K562 (cell line): ENCODE measurements around the gene DNAJB4. TPM values are rescaled to one million over a fixed set of nuclear protein-coding genes. Genes with fewer than 3 reads are reported as not detected.
A peak's percentile ranks its signal among the peaks of the same experiment; 100 is the strongest.

Experiments
- ATAC-seq: fragments of 200-7000 bp; cut with Tn5 transposase; 3 replicates; pipeline ENCODE4 v1.9.1; 2020; ENCODE audit warnings: moderate library complexity
- BruUV-seq: library from RNA; stranded (reverse); fragments of 400-500 nt; replicated peaks from 2 replicates; lab custom pipeline; 2021; lab: Mats Ljungman, UMichigan
- CTCF ChIA-PET: fragments of 300-600 bp; formaldehyde crosslinking; extraction: SDS; loops from one replicate; lab custom pipeline; 2021; ENCODE audit warnings: low intra/inter-chr PET ratio; lab: Yijun Ruan, JAX
- POLR2A ChIA-PET: fragments of 300-600, 350-650 bp; sonication (Branson Sonifier 250); formaldehyde crosslinking; extraction: SDS; loops from one replicate; lab custom pipeline; 2021; ENCODE audit warnings: antibody characterized with exemption, inconsistent platforms; lab: Yijun Ruan, JAX
- DNase-seq, 4 experiments: peaks; one replicate each; pipeline versions ENCODE4 v3.0.0 to v3.0.0-alpha.2; 2011 to 2018; ENCODE audit warnings: low spot score in 3 of 4, mixed read lengths in 3 of 4; ENCODE audit errors: extremely low read depth in 1 of 4
- FAIRE-seq: peaks from 2 replicates; lab custom pipeline; 2011; peaks lifted over from hg19 to GRCh38; lab: Jason Lieb, UNC
- H2AFZ ChIP-seq: 2 replicates; pipeline ENCODE4 v1.6.0; 2011; ENCODE audit warnings: low read depth, low read length, control low read depth, inconsistent platforms
- H3K27ac ChIP-seq: fragments of 200-600 bp; 3 replicates; pipeline ENCODE4 v1.8.0; 2011; ENCODE audit warnings: low read depth, mild to moderate bottlenecking, control low read depth, inconsistent platforms, low read length, moderate library complexity, mixed read lengths; ENCODE audit errors: extremely low read depth
- H3K27me3 ChIP-seq, 2 experiments: fragments of 300-600 bp in 1 of 2; 2 replicates in 1 of 2; 3 replicates in 1 of 2; pipeline versions ENCODE4 v1.6.0 to v1.8.0; 2011; ENCODE audit warnings: inconsistent platforms in 2 of 2, low read length in 2 of 2, mild to moderate bottlenecking in 1 of 2, mixed read lengths in 1 of 2, moderate library complexity in 1 of 2; ENCODE audit not compliant: control insufficient read depth in 2 of 2, insufficient read depth in 2 of 2
- H3K36me3 ChIP-seq: fragments of 300-600 bp; 3 replicates; pipeline ENCODE4 v1.8.0; 2011; ENCODE audit warnings: mild to moderate bottlenecking, low read length, inconsistent platforms; ENCODE audit not compliant: control insufficient read depth, insufficient read depth
- H3K4me1 ChIP-seq, 2 experiments: fragments of 200-600 bp in 1 of 2; replicated peaks in 1 of 2; 2 replicates in 1 of 2; 3 replicates in 1 of 2; pipeline versions ENCODE4 v1.5.1 to v1.8.0; 2011; ENCODE audit warnings: inconsistent platforms in 2 of 2, low read length in 2 of 2, mild to moderate bottlenecking in 1 of 2, mixed read lengths in 1 of 2, moderate library complexity in 1 of 2; ENCODE audit not compliant: control insufficient read depth in 2 of 2, insufficient read depth in 2 of 2
- H3K4me2 ChIP-seq: 2 replicates; pipeline ENCODE4 v1.6.1; 2011; ENCODE audit warnings: low read length, control low read depth, inconsistent platforms, mixed read lengths; ENCODE audit not compliant: insufficient read depth
- H3K4me3 ChIP-seq: fragments of 200-600 bp; sonication (generic), shearing (Covaris generic); 2 replicates; pipeline ENCODE4 v1.5.1; 2016; ENCODE audit warnings: control low read depth, inconsistent platforms
- H3K79me2 ChIP-seq: fragments of 200-600 bp; 3 replicates; pipeline ENCODE4 v1.8.0; 2011; ENCODE audit warnings: low read length, inconsistent platforms; ENCODE audit not compliant: control insufficient read depth, insufficient read depth
- H3K9ac ChIP-seq, 2 experiments: 2 replicates each; pipeline versions ENCODE4 v1.6.0 to v1.6.1; 2011; ENCODE audit warnings: low read depth in 2 of 2, low read length in 2 of 2, control low read depth in 1 of 2, inconsistent platforms in 1 of 2, mild to moderate bottlenecking in 1 of 2, mixed read lengths in 1 of 2; ENCODE audit not compliant: insufficient read depth in 1 of 2
- H3K9me1 ChIP-seq: one replicate; pipeline ENCODE4 v1.6.0; 2011; ENCODE audit warnings: inconsistent platforms, mild to moderate bottlenecking, low read length, moderate library complexity; ENCODE audit not compliant: control insufficient read depth, insufficient read depth
- H3K9me3 ChIP-seq: replicated peaks from 2 replicates; pipeline ENCODE4 v1.5.1; 2011; ENCODE audit warnings: low read depth, low read length, inconsistent platforms; ENCODE audit not compliant: control insufficient read depth, insufficient read depth
- H4K20me1 ChIP-seq: replicated peaks from 2 replicates; pipeline ENCODE4 v1.6.1; 2011; ENCODE audit warnings: low read length, inconsistent platforms, mixed read lengths; ENCODE audit not compliant: control insufficient read depth, insufficient read depth
- EHMT2 ChIP-seq: fragments of 450-650 bp; IDR thresholded peaks from 2 replicates; pipeline ENCODE4 v1.6.1; 2018; ENCODE audit warnings: antibody characterized with exemption
- ETS2 ChIP-seq: IDR thresholded peaks from 2 replicates; pipeline ENCODE4 v1.6.1; 2016; ENCODE audit warnings: borderline replicate concordance, missing genetic modification characterization, mild to moderate bottlenecking, moderate library complexity, missing compliant biosample characterization; ENCODE audit not compliant: poor library complexity, severe bottlenecking
- FOS ChIP-seq: IDR thresholded peaks from 3 replicates; pipeline ENCODE4 v1.6.1; 2011; ENCODE audit not compliant: insufficient read length; ENCODE audit errors: extremely low read depth
- HDAC1 ChIP-seq, 2 experiments: fragments of 450-650 bp; IDR thresholded peaks; 2 replicates each; pipeline ENCODE4 v1.6.1; 2016 to 2017; ENCODE audit warnings: inconsistent platforms in 1 of 2, mild to moderate bottlenecking in 1 of 2, moderate library complexity in 1 of 2
- MIER1 ChIP-seq: fragments of 450-650 bp; IDR thresholded peaks from 2 replicates; pipeline ENCODE4 v1.6.1; 2016; ENCODE audit warnings: antibody characterized with exemption, mild to moderate bottlenecking, low read depth
- NFXL1 ChIP-seq: fragments of 450-650 bp; formaldehyde crosslinking; IDR thresholded peaks from 2 replicates; pipeline ENCODE4 v1.4.0; 2021; ENCODE audit warnings: mild to moderate bottlenecking
- NR2F6 ChIP-seq: fragments of 450-650 bp; formaldehyde crosslinking; IDR thresholded peaks from 2 replicates; pipeline ENCODE4 v1.4.0; 2020; ENCODE audit warnings: mild to moderate bottlenecking
- SAFB2 ChIP-seq: fragments of 200-400 bp; formaldehyde crosslinking; IDR thresholded peaks from 2 replicates; pipeline ENCODE4 v1.6.1; 2018; ENCODE audit warnings: borderline replicate concordance, low read length, low read depth, moderate library complexity; ENCODE audit not compliant: severe bottlenecking
- TCFL5 ChIP-seq: fragments of 250-450 bp; sonication (Bioruptor Pico); conservative IDR thresholded peaks from 2 replicates; pipeline ENCODE4 v1.6.1; 2021; ENCODE audit warnings: mild to moderate bottlenecking, moderate library complexity, matching md5 sums
- ZNF354B ChIP-seq: fragments of 250-450 bp; sonication (Bioruptor Pico); IDR thresholded peaks from 2 replicates; pipeline ENCODE4 v1.4.0; 2020
- ZNF551 ChIP-seq: fragments of 250-450 bp; sonication (Bioruptor Pico); IDR thresholded peaks from 2 replicates; pipeline ENCODE4 v1.5.0; 2021; ENCODE audit warnings: mild to moderate bottlenecking, moderate library complexity
- whole genome bisulfite sequencing: fragments of 100-300 bp; shearing (Covaris generic); methylation state at CpG from one replicate; pipeline ENCODE4 v1.1.6; 2016; ENCODE audit warnings: low coverage, mixed read lengths; ENCODE audit not compliant: insufficient coverage; ENCODE audit errors: missing lambda C conversion rate; 5-methylcytosine and 5-hydroxymethylcytosine counted together
- in situ Hi-C: fragments of 300-500 bp; cut with MboI; formaldehyde crosslinking; loops from 4 replicates; pipeline ENCODE4 v1.15.0; 2018; ENCODE audit warnings: inconsistent platforms, mixed read lengths
- intact Hi-C: fragments of 100-400 bp; cut with micrococcal nuclease; formaldehyde crosslinking; loops from 2 replicates; pipeline ENCODE4 v1.14.2; 2022
- polyA plus RNA-seq, 8 experiments: library from polyadenylated mRNA; depleted of rRNA in 4 of 8; stranded (reverse) in 5 of 8; unstranded in 3 of 8; fragments of >200 nt; fragmentation: Nextera tagmentation in 2 of 8; fragmentation: Illumina TruSeq in 1 of 8; extraction: Ambion mirVana in 2 of 8; extraction: Trizol in 1 of 8; gene quantifications; 2 replicates each; pipeline versions ENCODE4 v1.2.1 to v1.2.3, GENCODE V29; 2011 to 2014; ENCODE audit warnings: inconsistent platforms in 1 of 8, missing spikeins in 1 of 8
- total RNA-seq, 7 experiments: library from RNA; depleted of rRNA in 6 of 7; stranded (reverse); fragments of >200 nt in 6 of 7; fragmentation: Illumina TruSeq in 2 of 7; extraction: Trizol in 2 of 7; gene quantifications; 2 replicates each; pipeline versions ENCODE4 v1.2.1 to v1.2.3, GENCODE V29; 2011 to 2021; ENCODE audit warnings: low replicate concordance in 1 of 7
- TF ChIP-seq, protein P1 (sequence below): sonication (generic); IDR thresholded peaks from 2 replicates; pipeline ENCODE4 v1.6.1; 2016
- TF ChIP-seq, protein P2 (sequence below): fragments of 250-450 bp; sonication (Bioruptor Pico); IDR thresholded peaks from 2 replicates; pipeline ENCODE4 v1.4.0; 2020

Gene DNAJB4
- total and polyA plus RNA-seq, 9 of the 15 experiments (the other 6 are each of a cell fraction or from before 2014, with no cell fraction given) = 8.5 to 27.7 (median 19.8) TPM

DNA sequence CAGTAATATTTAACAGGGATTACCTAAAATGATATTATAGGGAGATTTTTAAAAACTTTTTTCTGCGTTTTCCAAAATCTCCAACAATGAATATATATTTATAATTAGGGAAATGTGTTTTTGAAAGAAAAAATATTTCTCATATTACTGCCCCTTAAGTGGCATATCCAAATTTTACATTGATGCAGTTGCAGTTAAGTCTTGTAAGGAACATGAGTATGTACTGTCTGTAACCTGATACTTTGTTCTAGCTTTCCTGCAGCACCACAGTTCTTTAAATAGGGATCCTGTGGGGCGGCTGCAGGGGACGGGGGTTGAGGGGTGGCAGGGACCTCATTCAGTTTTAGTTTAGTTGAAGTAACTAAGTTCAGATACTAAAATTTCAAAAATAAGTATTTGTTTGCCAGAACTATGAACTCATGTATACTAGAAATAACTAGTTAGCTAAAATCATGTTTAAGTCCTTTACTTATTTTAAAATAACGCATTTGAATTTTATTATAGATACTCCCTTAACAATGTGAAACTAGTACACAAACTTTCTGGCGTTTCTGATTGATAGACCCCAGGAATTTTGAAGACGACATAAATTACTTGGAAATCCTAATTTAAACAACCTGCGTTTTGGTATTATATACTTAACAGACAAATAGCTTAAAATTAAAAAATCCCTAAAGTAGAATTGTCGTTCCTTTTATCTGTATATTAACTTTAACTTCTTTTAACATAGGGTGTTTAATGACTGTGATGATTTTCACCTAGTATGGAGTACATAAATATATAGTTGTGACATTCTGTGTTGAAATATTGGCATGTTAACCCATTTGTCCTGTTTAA lies 639 bp upstream of the DNAJB4 start:
- intact Hi-C loops = loop anchor here (1.0 to 5.0 kb wide), 4 partner anchors 25 to 323 kb away; partner anchors contain the start of gene FUBP1
- Histone ChIP-seq H3K4me3 (peak overlapping the region; percentile 49), H3K9me3 (no peaks in the 10 kb centered on the region), H3K9ac (peak overlapping the region in 1 of 2 experiments; percentile 88; a peak in 3 of 4 replicates), H3K79me2 (peaks cover 68% of the 10 kb centered on the region), H3K4me2 (peak overlapping the region; percentile 62), H4K20me1 (0 out of 2 replicates have a peak, but pooled peaks cover 3% of the 10 kb centered on the region), H3K4me1 (peaks cover 0 to 4% of the 10 kb centered on the region in 2 experiments; a peak in 3 of 5 replicates), H3K27ac (peak overlapping the region; percentile 96), H3K9me1 (no peaks in the 10 kb centered on the region), H3K27me3 (no peaks in the 10 kb centered on the region), H2AFZ (peak overlapping the region; percentile 85), H3K36me3 (no peaks in the 10 kb centered on the region; the same call in 2 of the 3 replicates)
- BruUV-seq = TSS peak; percentile 100
- DNase-seq (peak; percentile 58 to 88 (median 72)), FAIRE-seq (peak; percentile 70), ATAC-seq (peak; percentile 80)
- WGBS = 2% methylated on average over 8 of the region's 8 CpGs
- POLR2A ChIA-PET = interaction anchor here (0.6 to 10.5 kb wide), 39 partner anchors 9 to 1929 kb away, joined by 3 to 199 read pairs (median 5); partner anchors contain the start of genes FUBP1 and ST6GALNAC3
- CTCF ChIA-PET = no interaction called here
- in situ Hi-C loops = loop anchor here (10.0 kb wide), 1 partner anchor 111 kb away; no protein-coding TSS in a partner anchor
- TF ChIP-seq SAFB2 (no peak), ZNF354B (peak; percentile 98), ETS2 (tag) (no peak), TCFL5 (CRISPR knock-in tag) (peak; percentile 97), NFXL1 (CRISPR knock-in tag) (peak; percentile 99), FOS (no peak), EHMT2 (no peak), HDAC1 (IDR thresholded peaks at IDR 0.05) (peak in 1 of 2 experiments; percentile 70; a peak in 1 of 4 replicates), ZNF551 (CRISPR knock-in tag) (peak; percentile 100), NR2F6 (CRISPR knock-in tag) (peak; percentile 99), MIER1 (no peak)
- TF ChIP-seq, protein P1, sequence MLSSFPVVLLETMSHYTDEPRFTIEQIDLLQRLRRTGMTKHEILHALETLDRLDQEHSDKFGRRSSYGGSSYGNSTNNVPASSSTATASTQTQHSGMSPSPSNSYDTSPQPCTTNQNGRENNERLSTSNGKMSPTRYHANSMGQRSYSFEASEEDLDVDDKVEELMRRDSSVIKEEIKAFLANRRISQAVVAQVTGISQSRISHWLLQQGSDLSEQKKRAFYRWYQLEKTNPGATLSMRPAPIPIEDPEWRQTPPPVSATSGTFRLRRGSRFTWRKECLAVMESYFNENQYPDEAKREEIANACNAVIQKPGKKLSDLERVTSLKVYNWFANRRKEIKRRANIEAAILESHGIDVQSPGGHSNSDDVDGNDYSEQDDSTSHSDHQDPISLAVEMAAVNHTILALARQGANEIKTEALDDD = peak; percentile 99
- TF ChIP-seq, protein P2, sequence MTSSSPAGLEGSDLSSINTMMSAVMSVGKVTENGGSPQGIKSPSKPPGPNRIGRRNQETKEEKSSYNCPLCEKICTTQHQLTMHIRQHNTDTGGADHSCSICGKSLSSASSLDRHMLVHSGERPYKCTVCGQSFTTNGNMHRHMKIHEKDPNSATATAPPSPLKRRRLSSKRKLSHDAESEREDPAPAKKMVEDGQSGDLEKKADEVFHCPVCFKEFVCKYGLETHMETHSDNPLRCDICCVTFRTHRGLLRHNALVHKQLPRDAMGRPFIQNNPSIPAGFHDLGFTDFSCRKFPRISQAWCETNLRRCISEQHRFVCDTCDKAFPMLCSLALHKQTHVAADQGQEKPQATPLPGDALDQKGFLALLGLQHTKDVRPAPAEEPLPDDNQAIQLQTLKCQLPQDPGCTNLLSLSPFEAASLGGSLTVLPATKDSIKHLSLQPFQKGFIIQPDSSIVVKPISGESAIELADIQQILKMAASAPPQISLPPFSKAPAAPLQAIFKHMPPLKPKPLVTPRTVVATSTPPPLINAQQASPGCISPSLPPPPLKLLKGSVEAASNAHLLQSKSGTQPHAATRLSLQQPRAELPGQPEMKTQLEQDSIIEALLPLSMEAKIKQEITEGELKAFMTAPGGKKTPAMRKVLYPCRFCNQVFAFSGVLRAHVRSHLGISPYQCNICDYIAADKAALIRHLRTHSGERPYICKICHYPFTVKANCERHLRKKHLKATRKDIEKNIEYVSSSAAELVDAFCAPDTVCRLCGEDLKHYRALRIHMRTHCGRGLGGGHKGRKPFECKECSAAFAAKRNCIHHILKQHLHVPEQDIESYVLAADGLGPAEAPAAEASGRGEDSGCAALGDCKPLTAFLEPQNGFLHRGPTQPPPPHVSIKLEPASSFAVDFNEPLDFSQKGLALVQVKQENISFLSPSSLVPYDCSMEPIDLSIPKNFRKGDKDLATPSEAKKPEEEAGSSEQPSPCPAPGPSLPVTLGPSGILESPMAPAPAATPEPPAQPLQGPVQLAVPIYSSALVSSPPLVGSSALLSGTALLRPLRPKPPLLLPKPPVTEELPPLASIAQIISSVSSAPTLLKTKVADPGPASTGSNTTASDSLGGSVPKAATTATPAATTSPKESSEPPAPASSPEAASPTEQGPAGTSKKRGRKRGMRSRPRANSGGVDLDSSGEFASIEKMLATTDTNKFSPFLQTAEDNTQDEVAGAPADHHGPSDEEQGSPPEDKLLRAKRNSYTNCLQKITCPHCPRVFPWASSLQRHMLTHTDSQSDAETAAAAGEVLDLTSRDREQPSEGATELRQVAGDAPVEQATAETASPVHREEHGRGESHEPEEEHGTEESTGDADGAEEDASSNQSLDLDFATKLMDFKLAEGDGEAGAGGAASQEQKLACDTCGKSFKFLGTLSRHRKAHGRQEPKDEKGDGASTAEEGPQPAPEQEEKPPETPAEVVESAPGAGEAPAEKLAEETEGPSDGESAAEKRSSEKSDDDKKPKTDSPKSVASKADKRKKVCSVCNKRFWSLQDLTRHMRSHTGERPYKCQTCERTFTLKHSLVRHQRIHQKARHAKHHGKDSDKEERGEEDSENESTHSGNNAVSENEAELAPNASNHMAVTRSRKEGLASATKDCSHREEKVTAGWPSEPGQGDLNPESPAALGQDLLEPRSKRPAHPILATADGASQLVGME (CRISPR knock-in tag) = no peak
